Activated naive CD4-positive, alpha-beta T cell treated with anti-CD3 and anti-CD28 coated beads for 36 hours (primary cell): ENCODE data around the gene CCDC80. TPM values are rescaled to one million over a fixed set of nuclear protein-coding genes. Genes with fewer than 3 reads are reported as not detected.
A peak's percentile ranks its signal among the peaks of the same experiment; 100 is the strongest.

ENCODE experiments used
- CTCF ChIA-PET: fragments of 350-600 bp; sonication (Branson Sonifier 250); formaldehyde crosslinking; loops from one replicate; lab custom pipeline; 2021; ENCODE audit warnings: antibody characterized with exemption; lab: Charles Lee
- DNase-seq: peaks from one replicate; pipeline ENCODE4 v3.0.0-alpha.2; 2020
- H3K27ac Mint-ChIP-seq: one replicate; pipeline ENCODE4 v1.8.0; 2021; ENCODE audit warnings: mild to moderate bottlenecking, mixed read lengths
- H3K27me3 Mint-ChIP-seq: one replicate; pipeline ENCODE4 v1.8.0; 2021; ENCODE audit warnings: low read depth, mixed read lengths
- H3K36me3 Mint-ChIP-seq: one replicate; pipeline ENCODE4 v1.8.0; 2021; ENCODE audit warnings: low read depth, mixed read lengths
- H3K4me1 Mint-ChIP-seq: one replicate; pipeline ENCODE4 v1.8.0; 2021; ENCODE audit warnings: low read depth, mixed read lengths
- H3K4me3 Mint-ChIP-seq: one replicate; pipeline ENCODE4 v1.8.0; 2021; ENCODE audit warnings: mild to moderate bottlenecking, moderate library complexity, mixed read lengths
- H3K9me3 Mint-ChIP-seq: one replicate; pipeline ENCODE4 v1.8.0; 2021; ENCODE audit warnings: mixed read lengths
- intact Hi-C: fragments of 100-400 bp; cut with micrococcal nuclease; formaldehyde crosslinking; loops from one replicate; pipeline ENCODE4 v1.15.1; 2023
- total RNA-seq, 2 experiments: library from RNA; stranded (reverse); gene quantifications; one replicate each; pipeline ENCODE4 v1.2.3, GENCODE V29; 2021

CCDC80 gene
- total RNA-seq, 2 experiments from 2014 or later = not detected

DNA sequence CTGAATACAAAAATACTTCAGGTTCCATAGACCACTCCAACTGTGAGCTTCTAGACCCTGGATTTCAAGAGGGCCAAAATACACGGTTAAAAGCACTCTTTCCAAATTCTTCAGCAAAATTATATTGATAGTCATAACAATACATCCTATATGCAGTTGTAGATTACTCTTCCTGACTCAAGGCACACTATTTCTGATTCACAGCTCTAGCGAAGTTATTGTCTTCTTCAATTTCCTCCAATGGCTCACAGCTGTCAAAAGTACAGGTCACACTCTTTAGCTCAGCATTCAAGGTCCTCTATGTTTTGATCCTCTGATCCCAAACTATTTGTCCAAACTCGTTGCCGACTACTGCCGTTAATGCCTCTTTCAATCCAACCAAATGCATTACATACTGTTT lies 13.5 kb upstream of the CCDC80 start:
- H3K4me3 Mint-ChIP-seq = no peak overlapping the region
- no peaks in the 10 kb centered on the region for H3K4me1 Mint-ChIP-seq
- H3K36me3 Mint-ChIP-seq = no peaks in the 10 kb centered on the region
- intact Hi-C loops = no loop called here
- H3K27me3 Mint-ChIP-seq = no peaks in the 10 kb centered on the region
- no peaks in the 10 kb centered on the region for H3K9me3 Mint-ChIP-seq
- DNase-seq = no peak
- CTCF ChIA-PET = interaction anchor here (1.1 to 4.5 kb wide), 3 partner anchors 11 to 81 kb away, joined by 5 to 33 read pairs (median 7); no protein-coding TSS in a partner anchor
- no peak overlapping the region for H3K27ac Mint-ChIP-seq

GRCh38 chr3:112653881-112654300 lies 12.9 kb upstream of the CCDC80 start:
- intact Hi-C loops = no loop called here
- no peak overlapping the region for H3K27ac Mint-ChIP-seq
- no peak for DNase-seq

GRCh38 chr3:112653209-112653871 lies 12.4 kb upstream of the CCDC80 start:
- intact Hi-C loops = no loop called here
- Mint-ChIP-seq H3K27ac (no peak overlapping the region), H3K4me3 (no peak overlapping the region), H3K4me1 (peaks cover 3% of the 10 kb centered on the region), H3K36me3 (no peaks in the 10 kb centered on the region), H3K27me3 (no peaks in the 10 kb centered on the region), H3K9me3 (no peaks in the 10 kb centered on the region)
- CTCF ChIA-PET = interaction anchor here (0.6 to 4.5 kb wide), 6 partner anchors 10 to 622 kb away, joined by 3 to 33 read pairs (median 6); no protein-coding TSS in a partner anchor
- no peak for DNase-seq

More at GRCh38 chr3:112653881-112654300, 12.9 kb upstream of the CCDC80 start:
- H3K27me3 Mint-ChIP-seq = no peaks in the 10 kb centered on the region
- H3K9me3 Mint-ChIP-seq = no peaks in the 10 kb centered on the region
- peaks cover under 1% of the 10 kb centered on the region for H3K4me1 Mint-ChIP-seq
- no peak overlapping the region for H3K4me3 Mint-ChIP-seq
- CTCF ChIA-PET = interaction anchor here (1.1 to 4.5 kb wide), 3 partner anchors 10 to 81 kb away, joined by 5 to 33 read pairs (median 7); no protein-coding TSS in a partner anchor
- no peaks in the 10 kb centered on the region for H3K36me3 Mint-ChIP-seq

DNA sequence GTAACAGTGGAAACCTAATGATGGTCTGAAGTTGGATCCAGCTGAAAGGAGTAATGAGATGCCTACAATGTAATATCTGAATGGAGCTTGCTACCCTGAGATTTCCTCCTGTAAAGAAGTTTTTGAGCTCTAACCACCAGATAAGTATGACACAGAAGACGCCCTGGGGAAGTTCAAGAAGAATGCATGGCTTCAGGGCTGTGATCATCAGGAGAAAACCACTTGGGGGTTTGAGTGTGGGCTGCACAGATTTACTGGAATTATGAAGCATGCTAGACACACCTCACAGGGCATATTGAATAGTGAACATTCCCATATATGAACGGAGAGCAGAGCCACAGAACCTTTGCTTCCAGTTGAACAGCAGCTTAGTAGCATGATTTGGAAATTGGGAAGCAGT lies 10.6 kb upstream of the CCDC80 start:
- DNase-seq = no peak
- H3K9me3 Mint-ChIP-seq = no peaks in the 10 kb centered on the region
- H3K4me1 Mint-ChIP-seq = peaks cover 3% of the 10 kb centered on the region
- CTCF ChIA-PET = interaction anchor here (1.0 to 4.5 kb wide), 4 partner anchors 8 to 329 kb away, joined by 3 to 33 read pairs (median 6); no protein-coding TSS in a partner anchor
- no peaks in the 10 kb centered on the region for H3K36me3 Mint-ChIP-seq
- intact Hi-C loops = no loop called here
- no peak overlapping the region for H3K27ac Mint-ChIP-seq
- no peaks in the 10 kb centered on the region for H3K27me3 Mint-ChIP-seq
- no peak overlapping the region for H3K4me3 Mint-ChIP-seq

DNA sequence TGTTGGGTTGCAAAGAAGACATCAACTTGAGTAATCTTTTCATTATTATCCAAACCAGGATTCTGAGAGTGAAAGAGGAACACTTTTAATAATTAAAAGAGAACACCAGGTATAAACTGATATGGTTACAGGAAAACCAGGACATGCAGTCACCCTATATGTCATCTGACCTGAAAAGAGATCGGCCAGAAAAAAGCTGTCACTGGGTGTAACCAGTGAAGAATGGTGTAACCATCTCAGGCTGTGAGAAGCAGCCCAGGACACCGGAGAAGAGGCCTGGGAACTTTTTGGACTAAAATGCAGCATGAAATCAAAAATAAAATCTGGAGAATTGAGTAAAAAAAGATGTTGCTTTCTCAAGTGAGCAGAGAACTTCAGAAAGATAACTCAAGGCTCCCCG lies 10.1 kb upstream of the CCDC80 start:
- intact Hi-C loops = no loop called here
- H3K36me3 Mint-ChIP-seq = no peaks in the 10 kb centered on the region
- H3K27me3 Mint-ChIP-seq = no peaks in the 10 kb centered on the region
- H3K9me3 Mint-ChIP-seq = no peaks in the 10 kb centered on the region
- H3K4me1 Mint-ChIP-seq = peaks cover 3% of the 10 kb centered on the region
- CTCF ChIA-PET = interaction anchor here (0.7 to 4.5 kb wide), 2 partner anchors 7 to 14 kb away, joined by 3 to 33 read pairs; no protein-coding TSS in a partner anchor
- H3K4me3 Mint-ChIP-seq = no peak overlapping the region
- no peak overlapping the region for H3K27ac Mint-ChIP-seq
- DNase-seq = no peak

DNA sequence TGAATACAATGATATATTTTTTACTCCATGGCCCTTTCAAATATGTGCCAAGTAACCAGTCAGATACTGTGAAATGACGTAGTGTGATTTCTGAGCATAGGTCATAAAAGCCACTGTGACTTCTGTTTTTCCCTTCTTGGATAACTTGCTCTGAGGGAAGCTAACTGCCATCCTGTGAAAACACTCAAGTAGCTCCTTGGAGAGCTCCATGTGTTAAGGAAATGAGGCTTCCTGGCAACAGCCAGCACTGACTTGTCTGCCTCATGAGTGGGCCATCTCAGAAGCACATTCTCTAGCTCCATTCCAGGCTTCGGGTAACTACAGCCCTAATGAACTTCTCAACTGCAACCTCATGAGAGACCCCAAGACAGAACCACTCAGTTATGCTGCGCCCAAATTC lies 9.5 kb upstream of the CCDC80 start:
- H3K4me3 Mint-ChIP-seq = no peak overlapping the region
- CTCF ChIA-PET = interaction anchor here (0.7 kb wide), 1 partner anchor 15 kb away, joined by 3 read pairs; no protein-coding TSS in a partner anchor
- no peaks in the 10 kb centered on the region for H3K36me3 Mint-ChIP-seq
- H3K27ac Mint-ChIP-seq = no peak overlapping the region
- DNase-seq = no peak
- H3K9me3 Mint-ChIP-seq = no peaks in the 10 kb centered on the region
- intact Hi-C loops = no loop called here
- peaks cover 3% of the 10 kb centered on the region for H3K4me1 Mint-ChIP-seq
- no peaks in the 10 kb centered on the region for H3K27me3 Mint-ChIP-seq

- Mint-ChIP-seq H3K27me3 (no peaks in the 10 kb centered on the region), H3K4me1 (peaks cover 3% of the 10 kb centered on the region), H3K9me3 (no peaks in the 10 kb centered on the region), H3K4me3 (no peak overlapping the region), H3K27ac (no peak overlapping the region), H3K36me3 (no peaks in the 10 kb centered on the region)
- no peak for DNase-seq
- CTCF ChIA-PET = no interaction called here
- intact Hi-C loops = no loop called here
Measured at GRCh38 chr3:112649478-112649735, 8.5 kb upstream of the CCDC80 start.

DNA sequence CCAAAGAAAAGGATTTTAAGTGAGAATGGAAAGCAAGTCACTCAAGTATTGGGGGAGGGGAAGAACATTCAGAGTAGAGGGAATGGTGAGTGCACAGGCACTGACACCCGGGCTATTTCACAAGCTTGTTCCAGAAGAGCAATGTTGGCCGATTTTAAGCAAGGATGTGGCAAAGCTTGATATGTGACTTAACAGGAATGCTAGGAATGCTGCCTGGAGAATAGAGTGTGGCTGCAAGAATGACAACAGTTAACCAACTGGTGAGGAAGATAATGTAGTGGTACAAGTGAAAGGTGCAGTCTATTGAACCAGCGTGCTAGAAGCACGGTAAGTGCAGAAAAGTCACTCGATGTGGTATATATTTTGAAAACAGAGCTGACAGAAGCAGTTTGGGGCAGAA lies 6.2 kb upstream of the CCDC80 start:
- intact Hi-C loops = no loop called here
- CTCF ChIA-PET = interaction anchor here (6.4 kb wide), 1 partner anchor 88 kb away, joined by 54 read pairs; no protein-coding TSS in a partner anchor

DNA sequence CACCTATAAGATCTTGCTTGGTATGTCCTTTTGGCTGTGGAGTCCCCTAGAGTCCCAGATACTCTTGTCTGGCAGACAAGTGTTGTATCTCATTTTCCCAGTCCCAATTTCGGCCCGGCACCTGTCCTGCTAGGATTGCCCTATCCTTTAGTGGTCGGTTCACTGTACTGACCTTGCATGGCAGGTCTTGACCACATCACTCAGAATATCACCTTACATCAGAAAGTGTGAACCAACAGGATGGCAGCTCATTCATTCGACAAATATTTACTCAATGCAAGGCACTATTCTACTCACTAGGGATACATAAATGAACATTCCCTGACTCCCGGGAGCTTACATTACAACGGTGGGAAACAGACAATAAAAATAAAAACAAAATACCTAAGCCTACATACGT lies 5.7 kb upstream of the CCDC80 start:
- H3K9me3 Mint-ChIP-seq = no peaks in the 10 kb centered on the region
- H3K27ac Mint-ChIP-seq = no peak overlapping the region
- intact Hi-C loops = no loop called here
- H3K4me3 Mint-ChIP-seq = no peak overlapping the region
- DNase-seq = no peak
- H3K36me3 Mint-ChIP-seq = no peaks in the 10 kb centered on the region
- peaks cover 17% of the 10 kb centered on the region for H3K4me1 Mint-ChIP-seq
- CTCF ChIA-PET = interaction anchor here (6.4 kb wide), 1 partner anchor 89 kb away, joined by 54 read pairs; no protein-coding TSS in a partner anchor
- peaks cover 10% of the 10 kb centered on the region for H3K27me3 Mint-ChIP-seq

More for the DNA sequence above, 6.2 kb upstream of the CCDC80 start:
- Mint-ChIP-seq H3K36me3 (no peaks in the 10 kb centered on the region), H3K4me1 (peaks cover 17% of the 10 kb centered on the region), H3K9me3 (no peaks in the 10 kb centered on the region), H3K4me3 (no peak overlapping the region), H3K27me3 (peaks cover 7% of the 10 kb centered on the region), H3K27ac (no peak overlapping the region)
- DNase-seq = no peak

GRCh38 chr3:112644453-112644852 lies 3.5 kb upstream of the CCDC80 start:
- intact Hi-C loops = loop anchor here (5.0 kb wide), 2 partner anchors 352 to 393 kb away; partner anchors contain the start of gene SLC9C1
- H3K27me3 Mint-ChIP-seq = peaks cover 10% of the 10 kb centered on the region

DNA sequence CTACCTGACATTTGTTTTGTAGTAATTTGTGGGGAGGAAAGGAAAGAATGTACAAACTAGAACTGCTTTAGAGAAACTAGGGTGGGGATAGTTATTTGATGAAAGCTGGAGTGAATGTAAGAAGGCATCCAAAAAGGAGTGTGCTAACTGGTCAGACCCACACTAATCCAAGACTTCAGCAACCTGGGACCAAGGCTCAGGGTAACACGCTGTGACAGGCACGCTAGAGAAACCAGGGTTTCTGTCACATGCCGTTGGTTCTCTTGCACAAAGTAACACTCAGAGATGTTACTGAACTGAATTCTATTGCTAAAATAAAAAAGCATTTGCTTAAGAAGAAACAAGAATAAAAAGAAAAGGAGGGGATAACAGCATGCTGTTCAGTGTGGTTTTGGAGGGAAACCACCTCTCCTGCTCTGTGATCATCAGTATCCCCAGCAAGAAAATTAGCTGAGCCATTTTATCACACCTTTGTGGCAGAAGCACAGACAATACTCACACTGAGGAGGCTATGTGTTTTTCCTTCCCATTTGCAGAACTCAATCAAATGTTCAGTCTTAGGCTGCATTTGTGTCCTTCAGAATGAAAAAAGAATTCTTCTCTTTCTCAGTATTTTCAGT lies 2.8 kb upstream of the CCDC80 start:
- peaks cover 10% of the 10 kb centered on the region for H3K27me3 Mint-ChIP-seq
- no peak overlapping the region for H3K27ac Mint-ChIP-seq
- no peaks in the 10 kb centered on the region for H3K36me3 Mint-ChIP-seq
- DNase-seq = peak; percentile 14
- H3K4me3 Mint-ChIP-seq = no peak overlapping the region
- intact Hi-C loops = loop anchor here (1.0 to 5.0 kb wide), 11 partner anchors 33 to 645 kb away; partner anchors contain the start of gene SLC9C1
- peaks cover 15% of the 10 kb centered on the region for H3K4me1 Mint-ChIP-seq
- CTCF ChIA-PET = interaction anchor here (0.7 to 6.4 kb wide), 24 partner anchors 9 to 645 kb away, joined by 3 to 54 read pairs (median 6); partner anchors contain the start of gene CD200R1
- H3K9me3 Mint-ChIP-seq = no peaks in the 10 kb centered on the region

More at GRCh38 chr3:112644453-112644852, 3.5 kb upstream of the CCDC80 start:
- no peak for DNase-seq
- Mint-ChIP-seq H3K27ac (no peak overlapping the region), H3K4me1 (peaks cover 17% of the 10 kb centered on the region), H3K4me3 (no peak overlapping the region), H3K36me3 (no peaks in the 10 kb centered on the region), H3K9me3 (no peaks in the 10 kb centered on the region)
- CTCF ChIA-PET = interaction anchor here (0.7 to 6.4 kb wide), 9 partner anchors 9 to 645 kb away, joined by 3 to 54 read pairs (median 10); partner anchors contain the start of gene CD200R1

GRCh38 chr3:112642912-112643506 lies 2.1 kb upstream of the CCDC80 start:
- intact Hi-C loops = loop anchor here (1.0 to 5.0 kb wide), 11 partner anchors 33 to 645 kb away; partner anchors contain the start of gene SLC9C1
- Mint-ChIP-seq H3K4me1 (peaks cover 14% of the 10 kb centered on the region), H3K4me3 (peak overlapping the region; percentile 55), H3K9me3 (no peaks in the 10 kb centered on the region), H3K36me3 (no peaks in the 10 kb centered on the region), H3K27me3 (peaks cover 10% of the 10 kb centered on the region), H3K27ac (no peak overlapping the region)
- CTCF ChIA-PET = interaction anchor here (0.6 to 6.4 kb wide), 45 partner anchors 8 to 645 kb away, joined by 3 to 54 read pairs (median 5); partner anchors contain the start of genes CD200R1, GTPBP8 and SLC9C1
- peak; percentile 92 for DNase-seq
